Skeletal muscle tissue (tissue), 4 donors: ENCODE measurements around the gene ARHGAP18. TPM values are rescaled to one million over a fixed set of nuclear protein-coding genes. Genes with fewer than 3 reads are reported as not detected.
"Not testable (repeated sequence)": the region's sequence is repeated elsewhere in the genome, so short reads cannot be mapped to it uniquely, and the experiment has no call there.

Experiments
- H3K27ac ChIP-seq: one replicate; pipeline ENCODE4 v1.7.0; 2013; ENCODE audit warnings: mild to moderate bottlenecking, low read depth, low read length, inconsistent platforms
- H3K27me3 ChIP-seq, 3 donors: one replicate each; pipeline ENCODE4 v1.7.0; 2013; ENCODE audit warnings: low read length in 3 of 3; ENCODE audit not compliant: control insufficient read depth in 3 of 3, insufficient read depth in 3 of 3
- H3K36me3 ChIP-seq, 3 donors: one replicate each; pipeline ENCODE4 v1.7.0; 2013; ENCODE audit warnings: low read length in 3 of 3; ENCODE audit not compliant: control insufficient read depth in 3 of 3, insufficient read depth in 3 of 3
- H3K4me1 ChIP-seq, 3 donors: one replicate each; pipeline ENCODE4 v1.7.0; 2013; ENCODE audit warnings: low read length in 3 of 3, mild to moderate bottlenecking in 3 of 3; ENCODE audit not compliant: control insufficient read depth in 3 of 3, insufficient read depth in 3 of 3
- H3K4me3 ChIP-seq, 3 donors: one replicate each; pipeline ENCODE4 v1.7.0; 2013; ENCODE audit warnings: low read length in 3 of 3
- H3K9ac ChIP-seq, 3 donors: one replicate each; pipeline ENCODE4 v1.7.0; 2013; ENCODE audit warnings: low read length in 3 of 3, mild to moderate bottlenecking in 3 of 3, moderate library complexity in 2 of 3, low read depth in 1 of 3
- H3K9me3 ChIP-seq, 3 donors: one replicate each; pipeline ENCODE4 v1.7.0; 2013; ENCODE audit warnings: low read length in 3 of 3; ENCODE audit not compliant: control insufficient read depth in 3 of 3
- total RNA-seq: library from RNA; depleted of rRNA; stranded (reverse); fragments of >200 nt; gene quantifications from one replicate; pipeline ENCODE4 v1.2.3, GENCODE V29; 2014
- donor health status: Osteomylitis.

Gene ARHGAP18
- total RNA-seq, 1 donor from 2014 or later: 12.5 TPM

- no peaks in the 10 kb centered on the region for H3K27me3 ChIP-seq
- no peaks in the 10 kb centered on the region for H3K9me3 ChIP-seq
- peaks cover 0 to 20% (median 0%) of the 10 kb centered on the region in 3 donors for H3K36me3 ChIP-seq
- no peak overlapping the region for H3K4me3 ChIP-seq
- H3K4me1 ChIP-seq: no peaks in the 10 kb centered on the region
- H3K9ac ChIP-seq: no peak overlapping the region
- H3K27ac ChIP-seq: no peak overlapping the region
Observed at GRCh38 chr6:129583866-129584265, 126.1 kb downstream of the ARHGAP18 start.

GRCh38 chr6:129578315-129578714 lies 131.7 kb downstream of the ARHGAP18 start:
- no peaks in the 10 kb centered on the region for H3K27me3 ChIP-seq
- H3K9me3 ChIP-seq: no peaks in the 10 kb centered on the region
- H3K36me3 ChIP-seq: peaks cover 0 to 14% (median 0%) of the 10 kb centered on the region in 3 donors
- H3K4me1 ChIP-seq: no peaks in the 10 kb centered on the region
- no peak overlapping the region for H3K9ac ChIP-seq
- no peak overlapping the region for H3K4me3 ChIP-seq
- H3K27ac ChIP-seq: no peak overlapping the region

- Histone ChIP-seq H3K4me3 (no peak overlapping the region), H3K27me3 (no peaks in the 10 kb centered on the region), H3K4me1 (no peaks in the 10 kb centered on the region), H3K9ac (no peak overlapping the region), H3K36me3 (peaks cover 0 to 14% (median 0%) of the 10 kb centered on the region in 3 donors), H3K27ac (no peak overlapping the region), H3K9me3 (no peaks in the 10 kb centered on the region)
Observed at GRCh38 chr6:129577691-129578090, 132.3 kb downstream of the ARHGAP18 start.

- Histone ChIP-seq H3K27ac (no peak overlapping the region), H3K4me1 (no peaks in the 10 kb centered on the region), H3K4me3 (no peak overlapping the region), H3K27me3 (no peaks in the 10 kb centered on the region), H3K9ac (no peak overlapping the region), H3K36me3 (peaks cover 0 to 11% (median 0%) of the 10 kb centered on the region in 3 donors), H3K9me3 (no peaks in the 10 kb centered on the region)
Observed at GRCh38 chr6:129576456-129576855, 133.5 kb downstream of the ARHGAP18 start.

- Histone ChIP-seq H3K36me3 (peaks cover 0 to 9% (median 0%) of the 10 kb centered on the region in 3 donors), H3K4me3 (peak overlapping the region; percentile 42 to 63 (median 55)), H3K4me1 (no peaks in the 10 kb centered on the region), H3K27ac (no peak overlapping the region), H3K9ac (peak overlapping the region in 2 of 3 donors; percentile 10 to 20), H3K27me3 (no peaks in the 10 kb centered on the region), H3K9me3 (no peaks in the 10 kb centered on the region)
Observed at GRCh38 chr6:129575378-129576118, 134.4 kb downstream of the ARHGAP18 start.

- not testable (repeated sequence) for H3K27ac ChIP-seq, H3K36me3 ChIP-seq, H3K27me3 ChIP-seq, H3K9ac ChIP-seq, H3K9me3 ChIP-seq, H3K4me3 ChIP-seq, H3K4me1 ChIP-seq
Observed at GRCh38 chr6:129574605-129575004, 135.4 kb downstream of the ARHGAP18 start.

- not testable (repeated sequence) for H3K4me1 ChIP-seq, H3K27ac ChIP-seq, H3K4me3 ChIP-seq, H3K36me3 ChIP-seq, H3K9ac ChIP-seq, H3K9me3 ChIP-seq, H3K27me3 ChIP-seq
Observed at GRCh38 chr6:129570929-129571328, 139.0 kb downstream of the ARHGAP18 start.

GRCh38 chr6:129568015-129568414 lies 142.0 kb downstream of the ARHGAP18 start:
- H3K27ac ChIP-seq: no peak overlapping the region
- H3K9me3 ChIP-seq: no peaks in the 10 kb centered on the region
- no peaks in the 10 kb centered on the region for H3K4me1 ChIP-seq
- no peak overlapping the region for H3K4me3 ChIP-seq
- no peaks in the 10 kb centered on the region for H3K36me3 ChIP-seq
- H3K9ac ChIP-seq: no peak overlapping the region
- no peaks in the 10 kb centered on the region for H3K27me3 ChIP-seq

GRCh38 chr6:129567374-129567773 lies 142.6 kb downstream of the ARHGAP18 start:
- no peaks in the 10 kb centered on the region for H3K4me1 ChIP-seq
- H3K36me3 ChIP-seq: no peaks in the 10 kb centered on the region
- no peak overlapping the region for H3K4me3 ChIP-seq
- no peaks in the 10 kb centered on the region for H3K9me3 ChIP-seq
- H3K27ac ChIP-seq: no peak overlapping the region
- no peaks in the 10 kb centered on the region for H3K27me3 ChIP-seq
- no peak overlapping the region for H3K9ac ChIP-seq

- Histone ChIP-seq H3K9me3 (no peaks in the 10 kb centered on the region), H3K4me3 (no peak overlapping the region), H3K36me3 (no peaks in the 10 kb centered on the region), H3K27me3 (no peaks in the 10 kb centered on the region), H3K9ac (no peak overlapping the region), H3K4me1 (no peaks in the 10 kb centered on the region), H3K27ac (no peak overlapping the region)
Observed at GRCh38 chr6:129565811-129566210, 144.2 kb downstream of the ARHGAP18 start.
